ENCODE results near the gene TTC7B. TPM values are rescaled to one million over a fixed set of nuclear protein-coding genes. Genes with fewer than 3 reads are reported as not detected.

The TTC7B gene
- polyA plus RNA-seq, 1 donor (not counting 4 experiments of a cell fraction or from before 2014, with no cell fraction given) = 21.4 TPM

- dilution Hi-C loops (cut with MboI; ENCODE audit: extremely low pct_ligation_motif_present, low sequenced_read_pairs) = no loop called here
- Histone ChIP-seq H3K79me2 (ENCODE audit: control insufficient read depth, insufficient read depth, low read length) (no peaks in the 10 kb centered on the region), H3K27ac (ENCODE audit: control insufficient read depth, insufficient read depth, low read length) (no peak overlapping the region), H3K9me1 (ENCODE audit: control insufficient read depth, extremely low read depth, insufficient read depth, low read length) (no peaks in the 10 kb centered on the region), H3K4me3 (ENCODE audit: control insufficient read depth in 2 of 3, extremely low read depth in 1 of 3, insufficient read depth in 2 of 3, low read depth in 1 of 3, low read length in 3 of 3) (no peak overlapping the region), H3K4me1 (ENCODE audit: control insufficient read depth, extremely low read depth, insufficient read depth, low read length) (no peaks in the 10 kb centered on the region), H3K27me3 (ENCODE audit: control insufficient read depth, extremely low read depth, insufficient read depth, low read length) (no peaks in the 10 kb centered on the region), H2AFZ (ENCODE audit: control insufficient read depth, low read length) (no peak overlapping the region), H3K9me3 (ENCODE audit: control insufficient read depth, low read depth, low read length) (no peaks in the 10 kb centered on the region), H3K4me2 (ENCODE audit: control insufficient read depth, extremely low read depth, insufficient read depth, low read depth, low read length) (no peak overlapping the region), H3K9ac (ENCODE audit: control insufficient read depth, extremely low read depth, insufficient read depth, low read length) (no peak overlapping the region), H4K20me1 (ENCODE audit: control insufficient read depth, extremely low read depth, insufficient read depth, low read length) (no peaks in the 10 kb centered on the region), H3K36me3 (ENCODE audit: control insufficient read depth in 2 of 2, extremely low read depth in 1 of 2, insufficient read depth in 2 of 2, low read length in 2 of 2) (no peaks in the 10 kb centered on the region)
- TF ChIP-seq CTCF (optimal IDR thresholded peaks at IDR 0.05 in 1 of 3, IDR thresholded peaks at IDR 0.05 in 1 of 3, conservative IDR thresholded peaks at IDR 0.05 in 1 of 3; ENCODE audit: extremely low read depth in 1 of 3, insufficient read depth in 2 of 3, low read length in 3 of 3) = no peak
- TF ChIP-seq EZH2 (IDR thresholded peaks at IDR 0.05; ENCODE audit: low read length) = no peak
- DNase-seq (ENCODE audit: low read depth, low spot score) = no peak
- no peak for FAIRE-seq
Measured at GRCh38 chr14:90715495-90715894, 100.7 kb downstream of the TTC7B start.

- Histone ChIP-seq H3K9ac (ENCODE audit: control insufficient read depth, extremely low read depth, insufficient read depth, low read length) (no peak overlapping the region), H3K27me3 (ENCODE audit: control insufficient read depth, extremely low read depth, insufficient read depth, low read length) (no peaks in the 10 kb centered on the region), H3K9me3 (ENCODE audit: control insufficient read depth, low read depth, low read length) (no peaks in the 10 kb centered on the region), H3K79me2 (ENCODE audit: control insufficient read depth, insufficient read depth, low read length) (no peaks in the 10 kb centered on the region), H4K20me1 (ENCODE audit: control insufficient read depth, extremely low read depth, insufficient read depth, low read length) (no peaks in the 10 kb centered on the region), H2AFZ (ENCODE audit: control insufficient read depth, low read length) (no peak overlapping the region), H3K36me3 (ENCODE audit: control insufficient read depth in 2 of 2, extremely low read depth in 1 of 2, insufficient read depth in 2 of 2, low read length in 2 of 2) (no peaks in the 10 kb centered on the region), H3K4me1 (ENCODE audit: control insufficient read depth, extremely low read depth, insufficient read depth, low read length) (no peaks in the 10 kb centered on the region), H3K9me1 (ENCODE audit: control insufficient read depth, extremely low read depth, insufficient read depth, low read length) (no peaks in the 10 kb centered on the region), H3K27ac (ENCODE audit: control insufficient read depth, insufficient read depth, low read length) (no peak overlapping the region), H3K4me2 (ENCODE audit: control insufficient read depth, extremely low read depth, insufficient read depth, low read depth, low read length) (no peak overlapping the region), H3K4me3 (ENCODE audit: control insufficient read depth in 2 of 3, extremely low read depth in 1 of 3, insufficient read depth in 2 of 3, low read depth in 1 of 3, low read length in 3 of 3) (no peak overlapping the region)
- TF ChIP-seq CTCF (optimal IDR thresholded peaks at IDR 0.05 in 1 of 3, IDR thresholded peaks at IDR 0.05 in 1 of 3, conservative IDR thresholded peaks at IDR 0.05 in 1 of 3; ENCODE audit: extremely low read depth in 1 of 3, insufficient read depth in 2 of 3, low read length in 3 of 3) (no peak), EZH2 (IDR thresholded peaks at IDR 0.05; ENCODE audit: low read length) (no peak)
- DNase-seq (ENCODE audit: low read depth, low spot score) (no peak), FAIRE-seq (no peak)
- dilution Hi-C loops (cut with MboI; ENCODE audit: extremely low pct_ligation_motif_present, low sequenced_read_pairs) = no loop called here
Measured at GRCh38 chr14:90714811-90715210, 101.4 kb downstream of the TTC7B start.

Measured in keratinocyte (primary cell).